ENCODE measurements around the gene NDUFB5. TPM values are rescaled to one million over a fixed set of nuclear protein-coding genes. Genes with fewer than 3 reads are reported as not detected.

NDUFB5 gene
- total and polyA plus RNA-seq, 10 of the 15 experiments (the other 5 are each of a cell fraction or from before 2014, with no cell fraction given), result 82.0 to 320 (median 126) TPM

DNA sequence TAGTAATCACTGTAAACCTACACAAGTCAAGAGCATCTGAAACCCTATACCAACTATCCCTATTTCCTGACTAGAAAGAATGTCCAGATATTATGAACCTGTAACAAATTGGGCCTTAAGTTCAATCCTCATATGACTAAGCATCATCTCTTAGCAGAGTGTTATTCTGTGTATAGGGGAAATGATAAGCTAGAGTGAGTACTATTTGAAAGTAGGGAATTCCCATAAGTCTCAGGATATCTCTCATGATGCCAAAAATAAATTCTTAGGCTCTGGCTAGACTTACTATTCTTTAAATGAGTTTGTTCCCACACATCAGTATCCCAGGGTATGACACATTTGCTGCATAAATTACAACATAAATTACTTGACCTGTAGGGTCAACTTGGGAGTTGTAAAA lies 15.5 kb upstream of the NDUFB5 start:
- intact Hi-C loops (cut with micrococcal nuclease; ENCODE audit: unreplicated experiment) (no loop called here), in situ Hi-C loops (cut with MboI) (no loop called here)
- Histone ChIP-seq H4K20me1 (ENCODE audit: control insufficient read depth, insufficient read depth) (no peaks in the 10 kb centered on the region), H3K27me3 (replicated peaks in 1 of 2; ENCODE audit: control insufficient read depth in 2 of 2, insufficient read depth in 2 of 2, low read length in 1 of 2) (no peaks in the 10 kb centered on the region), H3K79me2 (ENCODE audit: control insufficient read depth, insufficient read depth, low read length) (no peaks in the 10 kb centered on the region), H3K4me1 (ENCODE audit: control insufficient read depth, insufficient read depth, low read length) (no peaks in the 10 kb centered on the region), H3K9me3 (replicated peaks; ENCODE audit: control insufficient read depth, insufficient read depth, low read length) (no peaks in the 10 kb centered on the region), H3K9ac (ENCODE audit: control insufficient read depth, insufficient read depth, low read length) (no peak overlapping the region), H3K4me3 (no peak overlapping the region), H3K4me2 (ENCODE audit: control insufficient read depth, insufficient read depth) (no peak overlapping the region), H2AFZ (ENCODE audit: control insufficient read depth, low read depth, low read length) (no peak overlapping the region), H3K36me3 (ENCODE audit: control insufficient read depth in 2 of 2, insufficient read depth in 2 of 2, low read length in 1 of 2) (peaks cover 0 to 15% of the 10 kb centered on the region in 2 experiments), H3K27ac (ENCODE audit: control insufficient read depth, insufficient read depth) (no peak overlapping the region)
- ChIA-PET POLR2A (interaction anchor here (0.6 kb wide), 1 partner anchor 304 kb away, joined by 3 read pairs; no protein-coding TSS in a partner anchor), CTCF (interaction anchor here (1.0 kb wide), 1 partner anchor 10 kb away, joined by 3 read pairs; no protein-coding TSS in a partner anchor), SMC1A (ENCODE audit: uncharacterized antibody, unreplicated experiment) (interaction anchor here (0.7 kb wide), 1 partner anchor 310 kb away, joined by 3 read pairs; no protein-coding TSS in a partner anchor), RAD21 (ENCODE audit: unreplicated experiment) (no interaction called here)
- FAIRE-seq (no peak), ATAC-seq (peak; percentile 66), DNase-seq (ENCODE audit: low read depth, low spot score) (no peak)
- BruUV-seq (replicated peaks), result no TSS peak
- TF ChIP-seq SMARCA5 (IDR thresholded peaks at IDR 0.05) (no peak), JUNB (IDR thresholded peaks at IDR 0.05) (peak; percentile 82), NR2F1 (conservative IDR thresholded peaks at IDR 0.05) (peak; percentile 35; the same call in 1 of the 2 replicates), ZBTB40 (IDR thresholded peaks at IDR 0.05; ENCODE audit: borderline replicate concordance) (no peak), CREM (IDR thresholded peaks at IDR 0.05; ENCODE audit: low read depth) (no peak; the same call in 1 of the 2 replicates), RAD21 (IDR thresholded peaks at IDR 0.05; ENCODE audit: insufficient read depth, low read depth, low read length) (no peak), POU2F2 (IDR thresholded peaks at IDR 0.05; ENCODE audit: borderline replicate concordance, low read depth, low read length) (no peak), NFIC (IDR thresholded peaks at IDR 0.05; ENCODE audit: low read depth, low read length) (peak; percentile 63), IKZF2 (IDR thresholded peaks at IDR 0.05) (peak in 1 of 2 experiments; percentile 25; a peak in 1 of 4 replicates), FOXM1 (IDR thresholded peaks at IDR 0.05; ENCODE audit: low read depth, low read length) (peak; percentile 47; the same call in 1 of the 2 replicates), CREB1 (IDR thresholded peaks at IDR 0.05; ENCODE audit: low read depth) (0 out of 2 replicates have a peak, but pooled peaks have one; percentile 13), ZZZ3 (IDR thresholded peaks at IDR 0.05; ENCODE audit: control insufficient read depth, insufficient read length, low read depth) (no peak), MEF2A (IDR thresholded peaks at IDR 0.05; ENCODE audit: insufficient read depth, low read depth, low read length) (peak; percentile 88), MEF2B (IDR thresholded peaks at IDR 0.05; ENCODE audit: partially characterized antibody, poor library complexity, severe bottlenecking) (peak; percentile 16), RUNX3 (IDR thresholded peaks at IDR 0.05; ENCODE audit: low read length) (0 out of 2 replicates have a peak, but pooled peaks have one; percentile 31)
- TF ChIP-seq, protein P1, sequence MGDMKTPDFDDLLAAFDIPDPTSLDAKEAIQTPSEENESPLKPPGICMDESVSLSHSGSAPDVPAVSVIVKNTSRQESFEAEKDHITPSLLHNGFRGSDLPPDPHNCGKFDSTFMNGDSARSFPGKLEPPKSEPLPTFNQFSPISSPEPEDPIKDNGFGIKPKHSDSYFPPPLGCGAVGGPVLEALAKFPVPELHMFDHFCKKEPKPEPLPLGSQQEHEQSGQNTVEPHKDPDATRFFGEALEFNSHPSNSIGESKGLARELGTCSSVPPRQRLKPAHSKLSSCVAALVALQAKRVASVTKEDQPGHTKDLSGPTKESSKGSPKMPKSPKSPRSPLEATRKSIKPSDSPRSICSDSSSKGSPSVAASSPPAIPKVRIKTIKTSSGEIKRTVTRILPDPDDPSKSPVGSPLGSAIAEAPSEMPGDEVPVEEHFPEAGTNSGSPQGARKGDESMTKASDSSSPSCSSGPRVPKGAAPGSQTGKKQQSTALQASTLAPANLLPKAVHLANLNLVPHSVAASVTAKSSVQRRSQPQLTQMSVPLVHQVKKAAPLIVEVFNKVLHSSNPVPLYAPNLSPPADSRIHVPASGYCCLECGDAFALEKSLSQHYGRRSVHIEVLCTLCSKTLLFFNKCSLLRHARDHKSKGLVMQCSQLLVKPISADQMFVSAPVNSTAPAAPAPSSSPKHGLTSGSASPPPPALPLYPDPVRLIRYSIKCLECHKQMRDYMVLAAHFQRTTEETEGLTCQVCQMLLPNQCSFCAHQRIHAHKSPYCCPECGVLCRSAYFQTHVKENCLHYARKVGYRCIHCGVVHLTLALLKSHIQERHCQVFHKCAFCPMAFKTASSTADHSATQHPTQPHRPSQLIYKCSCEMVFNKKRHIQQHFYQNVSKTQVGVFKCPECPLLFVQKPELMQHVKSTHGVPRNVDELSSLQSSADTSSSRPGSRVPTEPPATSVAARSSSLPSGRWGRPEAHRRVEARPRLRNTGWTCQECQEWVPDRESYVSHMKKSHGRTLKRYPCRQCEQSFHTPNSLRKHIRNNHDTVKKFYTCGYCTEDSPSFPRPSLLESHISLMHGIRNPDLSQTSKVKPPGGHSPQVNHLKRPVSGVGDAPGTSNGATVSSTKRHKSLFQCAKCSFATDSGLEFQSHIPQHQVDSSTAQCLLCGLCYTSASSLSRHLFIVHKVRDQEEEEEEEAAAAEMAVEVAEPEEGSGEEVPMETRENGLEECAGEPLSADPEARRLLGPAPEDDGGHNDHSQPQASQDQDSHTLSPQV (IDR thresholded peaks at IDR 0.05), result no peak
